Calu3 (cell line): Measurements from ENCODE around the gene MED15. TPM values are rescaled to one million over a fixed set of nuclear protein-coding genes. Genes with fewer than 3 reads are reported as not detected.
A peak's percentile ranks its signal among the peaks of the same experiment; 100 is the strongest.

Experiments
- BruUV-seq: library from RNA; stranded (reverse); fragments of 400-500 nt; replicated peaks from 2 replicates; lab custom pipeline; 2021; lab: Mats Ljungman, UMichigan
- CTCF ChIA-PET: fragments of 300-600 bp; sonication (Branson Sonifier 250); formaldehyde crosslinking; loops from one replicate; lab custom pipeline; 2022; ENCODE audit warnings: antibody characterized with exemption; lab: Charles Lee
- DNase-seq: peaks from one replicate; pipeline ENCODE4 v3.0.0; 2022
- H3K27ac Mint-ChIP-seq: one replicate; pipeline ENCODE4 v1.8.0; 2022; ENCODE audit warnings: mixed read lengths; ENCODE audit not compliant: unreplicated experiment
- H3K27me3 Mint-ChIP-seq: one replicate; pipeline ENCODE4 v1.8.0; 2022; ENCODE audit warnings: mixed read lengths; ENCODE audit not compliant: unreplicated experiment
- H3K36me3 Mint-ChIP-seq: one replicate; pipeline ENCODE4 v1.8.0; 2022; ENCODE audit warnings: mild to moderate bottlenecking, moderate library complexity, mixed read lengths; ENCODE audit not compliant: insufficient read depth, unreplicated experiment
- H3K4me1 Mint-ChIP-seq: one replicate; pipeline ENCODE4 v1.8.0; 2022; ENCODE audit warnings: mild to moderate bottlenecking, low read depth, mixed read lengths; ENCODE audit not compliant: unreplicated experiment
- H3K4me3 Mint-ChIP-seq: one replicate; pipeline ENCODE4 v1.8.0; 2022; ENCODE audit warnings: mild to moderate bottlenecking, low read depth, moderate library complexity, mixed read lengths; ENCODE audit not compliant: unreplicated experiment
- H3K9me3 Mint-ChIP-seq: one replicate; pipeline ENCODE4 v1.8.0; 2022; ENCODE audit warnings: low read depth, mixed read lengths; ENCODE audit not compliant: unreplicated experiment
- intact Hi-C: fragments of 100-400 bp; cut with micrococcal nuclease; formaldehyde crosslinking; loops from one replicate; pipeline ENCODE4 v1.10.0; 2022; ENCODE audit not compliant: unreplicated experiment
- total RNA-seq: library from RNA; stranded (reverse); gene quantifications from 2 replicates; pipeline ENCODE4 v1.2.3, GENCODE V29; 2022
- TF ChIP-seq, protein P1 (sequence below): fragments of 200-600 bp; IDR thresholded peaks from one replicate; pipeline ENCODE4 v1.8.0; 2022; ENCODE audit warnings: antibody characterized with exemption; ENCODE audit not compliant: unreplicated experiment

Gene MED15
- total RNA-seq, 1 experiment from 2014 or later = 144 TPM

GRCh38 chr22:20578707-20579106 is 71.3 kb downstream of the MED15 start:
- Mint-ChIP-seq H3K9me3 (no peaks in the 10 kb centered on the region), H3K4me1 (no peaks in the 10 kb centered on the region), H3K27me3 (no peaks in the 10 kb centered on the region), H3K27ac (no peak overlapping the region), H3K36me3 (peaks cover 47% of the 10 kb centered on the region), H3K4me3 (no peak overlapping the region)
- CTCF ChIA-PET = no interaction called here
- TF ChIP-seq, protein P1, sequence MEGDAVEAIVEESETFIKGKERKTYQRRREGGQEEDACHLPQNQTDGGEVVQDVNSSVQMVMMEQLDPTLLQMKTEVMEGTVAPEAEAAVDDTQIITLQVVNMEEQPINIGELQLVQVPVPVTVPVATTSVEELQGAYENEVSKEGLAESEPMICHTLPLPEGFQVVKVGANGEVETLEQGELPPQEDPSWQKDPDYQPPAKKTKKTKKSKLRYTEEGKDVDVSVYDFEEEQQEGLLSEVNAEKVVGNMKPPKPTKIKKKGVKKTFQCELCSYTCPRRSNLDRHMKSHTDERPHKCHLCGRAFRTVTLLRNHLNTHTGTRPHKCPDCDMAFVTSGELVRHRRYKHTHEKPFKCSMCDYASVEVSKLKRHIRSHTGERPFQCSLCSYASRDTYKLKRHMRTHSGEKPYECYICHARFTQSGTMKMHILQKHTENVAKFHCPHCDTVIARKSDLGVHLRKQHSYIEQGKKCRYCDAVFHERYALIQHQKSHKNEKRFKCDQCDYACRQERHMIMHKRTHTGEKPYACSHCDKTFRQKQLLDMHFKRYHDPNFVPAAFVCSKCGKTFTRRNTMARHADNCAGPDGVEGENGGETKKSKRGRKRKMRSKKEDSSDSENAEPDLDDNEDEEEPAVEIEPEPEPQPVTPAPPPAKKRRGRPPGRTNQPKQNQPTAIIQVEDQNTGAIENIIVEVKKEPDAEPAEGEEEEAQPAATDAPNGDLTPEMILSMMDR = no peak
- BruUV-seq = no TSS peak
- intact Hi-C loops = no loop called here
- no peak for DNase-seq

DNA sequence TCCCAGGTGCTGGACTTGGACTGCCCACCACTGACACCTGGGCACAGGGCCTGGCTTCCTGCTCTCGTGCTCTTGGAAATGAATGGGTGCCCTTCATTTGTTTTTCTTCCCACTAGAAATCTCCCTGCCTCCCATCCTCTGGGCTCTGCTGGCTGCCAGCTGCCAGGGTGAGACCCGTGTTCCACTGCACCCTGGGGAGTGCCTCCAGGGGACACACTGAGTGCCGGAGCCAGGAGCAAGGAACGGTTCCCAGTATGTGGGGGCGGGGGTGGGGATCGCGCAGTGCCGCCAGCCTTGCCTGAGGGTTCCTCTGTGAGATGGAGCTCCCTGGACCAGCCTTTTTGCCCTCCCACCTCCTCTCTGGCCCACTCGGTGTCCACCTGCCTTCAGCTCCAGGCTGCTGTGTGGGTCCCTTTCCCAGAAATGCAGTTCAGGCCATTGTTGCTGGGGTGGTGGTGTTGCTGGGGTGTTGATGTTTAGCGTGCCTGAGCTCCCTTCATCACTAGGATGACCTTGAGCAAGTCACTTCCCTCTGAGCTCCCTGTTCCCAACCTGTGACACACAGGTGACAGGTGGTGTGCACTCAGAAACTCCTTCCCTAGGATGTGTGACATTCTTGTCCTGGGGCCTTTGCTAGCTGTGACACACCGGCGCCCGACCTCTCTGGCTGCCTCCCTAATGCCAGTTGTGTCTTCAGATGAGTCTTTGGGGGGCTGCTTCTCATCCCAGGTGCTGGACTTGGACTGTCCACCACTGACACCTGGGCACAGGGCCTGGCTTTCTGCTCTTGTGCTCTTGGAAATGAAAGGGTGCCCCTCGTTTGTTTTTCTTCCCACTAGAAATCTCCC is 72.1 kb downstream of the MED15 start:
- CTCF ChIA-PET = no interaction called here
- Mint-ChIP-seq H3K9me3 (no peaks in the 10 kb centered on the region), H3K4me1 (no peaks in the 10 kb centered on the region), H3K4me3 (no peak overlapping the region), H3K36me3 (peaks cover 40% of the 10 kb centered on the region), H3K27me3 (no peaks in the 10 kb centered on the region), H3K27ac (peak overlapping the region; percentile 44)
- intact Hi-C loops = no loop called here
- DNase-seq = no peak
- TF ChIP-seq, protein P1 = no peak
- BruUV-seq = no TSS peak

DNA sequence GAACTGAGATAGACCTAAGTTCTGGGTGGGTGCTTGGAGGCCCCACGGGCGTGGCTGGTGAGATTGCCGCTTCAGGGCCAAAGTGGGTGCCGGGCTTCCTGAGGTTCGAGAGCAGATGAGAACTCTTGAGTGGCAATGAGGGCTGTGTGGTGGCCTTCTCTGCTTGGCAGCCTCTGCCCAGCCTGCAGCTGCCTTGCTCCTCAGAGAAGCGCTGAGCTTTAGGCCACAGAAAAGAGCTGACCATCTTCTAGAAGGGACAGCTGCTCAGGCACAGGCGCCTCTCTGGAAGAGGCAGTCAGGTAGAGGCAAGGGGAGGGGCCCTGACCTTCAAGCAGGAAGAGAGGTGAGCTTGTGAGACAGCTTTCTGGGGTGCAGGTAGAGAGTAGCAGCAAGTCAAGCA is 72.8 kb downstream of the MED15 start:
- Mint-ChIP-seq H3K4me3 (no peak overlapping the region), H3K27ac (peak overlapping the region; percentile 44), H3K36me3 (peaks cover 40% of the 10 kb centered on the region), H3K27me3 (no peaks in the 10 kb centered on the region), H3K4me1 (no peaks in the 10 kb centered on the region), H3K9me3 (no peaks in the 10 kb centered on the region)
- DNase-seq = no peak
- CTCF ChIA-PET = no interaction called here
- TF ChIP-seq, protein P1 = no peak
- no TSS peak for BruUV-seq
- intact Hi-C loops = no loop called here

DNA sequence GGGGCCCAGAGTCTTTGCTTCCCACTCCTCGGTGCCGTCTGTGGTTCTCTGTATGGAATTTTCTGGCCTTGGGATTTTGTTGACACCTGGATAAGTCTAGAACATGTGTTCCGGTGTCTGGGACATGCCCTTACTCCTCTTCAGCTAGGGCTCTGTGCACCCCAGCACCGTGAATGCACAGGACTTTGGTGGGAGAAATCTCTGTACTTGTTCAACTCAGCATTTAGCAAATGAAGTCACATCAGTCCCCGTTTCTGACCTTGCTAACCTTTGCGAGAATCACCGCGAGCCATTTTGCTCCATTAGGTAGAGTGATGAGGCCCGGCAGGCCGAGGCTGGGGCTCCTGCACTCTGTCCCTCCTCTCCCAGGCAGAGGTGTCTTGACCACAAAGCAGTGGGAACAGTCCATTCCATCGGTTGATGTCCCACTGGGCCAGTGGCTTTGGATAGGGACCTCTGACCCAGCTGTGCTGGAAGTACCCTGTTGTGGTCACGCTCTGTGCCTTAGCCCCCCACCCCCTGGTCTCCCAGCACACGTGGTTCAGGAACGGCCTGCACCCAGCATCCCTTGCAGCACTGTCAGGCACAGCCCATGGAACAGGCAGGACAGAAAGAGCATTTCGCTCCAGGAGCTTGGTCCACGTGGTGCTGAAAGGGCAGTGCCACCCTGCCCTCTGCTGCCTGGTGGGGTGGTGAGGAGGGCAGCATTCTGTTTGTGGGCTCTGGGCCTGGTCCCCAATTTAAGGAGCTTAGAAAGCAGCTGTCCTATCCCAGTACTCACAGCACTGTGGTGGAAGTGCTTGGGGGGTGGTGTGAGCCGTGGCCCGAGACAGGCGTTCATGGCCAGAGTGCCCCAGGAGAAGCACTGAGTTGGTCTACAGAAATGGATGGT is 73.4 kb downstream of the MED15 start:
- Mint-ChIP-seq H3K9me3 (no peaks in the 10 kb centered on the region), H3K27me3 (no peaks in the 10 kb centered on the region), H3K4me1 (no peaks in the 10 kb centered on the region), H3K36me3 (peaks cover 35% of the 10 kb centered on the region), H3K4me3 (no peak overlapping the region), H3K27ac (peak overlapping the region; percentile 44)
- intact Hi-C loops = no loop called here
- CTCF ChIA-PET = no interaction called here
- TF ChIP-seq, protein P1 = no peak
- no peak for DNase-seq
- BruUV-seq = no TSS peak
